NCI-H187 treated with DMSO at 0.1 percent for 48 hours (cell line): ENCODE measurements around the gene SLC38A1.
"Not testable (repeated sequence)": the region's sequence is repeated elsewhere in the genome, so short reads cannot be mapped to it uniquely, and the experiment has no call there.

Experiments
- DNase-seq: peaks from one replicate; lab custom pipeline; 2025; lab: John Stamatoyannopoulos, UW

SLC38A1 gene

GRCh38 chr12:46164186-46164761 lies 104.6 kb downstream of the SLC38A1 start:
- DNase-seq, result no peak

- DNase-seq, result not testable (repeated sequence)
These were observed 106.2 kb downstream of the SLC38A1 start for GRCh38 chr12:46162549-46163076.

- no peak for DNase-seq
These were observed 107.7 kb downstream of the SLC38A1 start for GRCh38 chr12:46160981-46161690.

GRCh38 chr12:46160101-46160980 lies 108.5 kb downstream of the SLC38A1 start:
- DNase-seq, result peak; percentile 69

DNA sequence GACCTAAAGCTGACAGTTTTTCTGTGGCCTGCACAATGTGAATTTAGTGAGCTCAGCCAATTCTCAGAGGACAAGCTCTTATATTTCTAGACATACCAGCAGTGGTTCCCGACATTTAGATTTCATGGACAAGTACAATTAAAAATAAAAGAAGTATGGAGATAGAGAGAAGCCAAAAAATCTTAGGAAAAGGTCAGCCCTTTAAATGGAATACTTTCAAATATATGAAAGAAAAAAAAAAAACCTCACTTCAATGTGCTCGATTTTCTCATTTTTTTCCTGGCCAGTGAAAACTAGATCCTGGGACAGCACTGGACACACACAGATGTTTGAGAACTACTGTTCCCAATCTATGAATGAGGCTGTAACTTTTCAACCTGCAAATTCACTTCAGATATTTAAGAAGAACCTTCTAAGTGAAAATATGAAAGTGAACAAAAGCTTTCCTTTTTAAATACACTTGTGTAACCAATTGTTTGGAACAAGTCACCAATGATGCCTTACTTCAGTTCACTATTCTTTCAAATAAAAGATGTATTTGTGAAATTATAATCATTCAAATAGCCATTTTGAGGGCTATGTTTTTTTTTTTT lies 109.4 kb downstream of the SLC38A1 start:
- no peak for DNase-seq

DNA sequence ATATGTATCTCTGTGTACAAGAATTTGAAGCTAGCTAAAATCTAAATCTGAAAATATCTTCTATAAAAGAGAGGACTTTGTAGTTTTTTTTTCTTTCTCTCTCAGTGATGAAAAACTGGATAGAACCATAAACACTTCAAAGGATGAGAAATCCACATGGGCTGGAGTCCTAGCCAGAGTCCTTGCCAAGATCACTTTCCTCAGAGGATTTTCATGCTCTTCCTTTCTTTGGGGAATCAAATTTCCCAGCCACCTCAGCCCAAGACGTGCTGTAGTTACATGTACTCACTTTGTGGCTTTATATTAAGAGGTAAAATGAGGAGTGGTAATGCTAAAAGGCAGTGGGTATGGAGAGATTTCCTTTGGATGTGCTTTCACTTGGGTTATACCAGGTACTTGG lies 110.3 kb downstream of the SLC38A1 start:
- DNase-seq, result no peak

- DNase-seq, result no peak
These were observed 114.4 kb downstream of the SLC38A1 start for GRCh38 chr12:46154221-46154985.

DNA sequence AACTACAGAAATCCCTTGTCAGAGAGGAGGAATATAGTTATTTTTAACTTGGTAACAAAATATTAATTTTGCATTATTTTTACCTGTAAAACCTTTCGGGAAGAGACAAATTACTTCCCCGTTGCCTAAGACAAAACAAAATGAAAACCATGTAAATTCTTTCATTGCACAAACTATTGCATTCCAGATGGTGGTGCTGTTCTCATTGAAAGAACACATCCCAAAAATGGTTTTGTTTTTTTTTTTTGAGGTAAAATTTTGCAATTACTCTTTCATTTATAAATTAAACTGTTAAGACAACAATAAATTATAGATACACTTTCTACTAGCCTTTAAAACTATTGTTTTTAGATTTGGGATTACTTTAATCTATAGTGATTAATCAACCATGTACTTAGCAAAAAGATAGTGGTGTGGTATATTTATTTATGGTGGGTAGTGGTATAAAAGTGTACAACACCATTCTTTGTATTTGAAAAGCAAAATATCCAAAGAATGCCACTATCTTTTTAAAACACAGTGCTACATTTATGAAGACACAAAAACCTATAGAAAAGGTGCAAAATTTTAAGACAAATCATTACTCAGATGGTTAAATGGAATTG lies 115.5 kb downstream of the SLC38A1 start:
- no peak for DNase-seq

GRCh38 chr12:46152456-46152855 lies 116.4 kb downstream of the SLC38A1 start:
- no peak for DNase-seq

DNA sequence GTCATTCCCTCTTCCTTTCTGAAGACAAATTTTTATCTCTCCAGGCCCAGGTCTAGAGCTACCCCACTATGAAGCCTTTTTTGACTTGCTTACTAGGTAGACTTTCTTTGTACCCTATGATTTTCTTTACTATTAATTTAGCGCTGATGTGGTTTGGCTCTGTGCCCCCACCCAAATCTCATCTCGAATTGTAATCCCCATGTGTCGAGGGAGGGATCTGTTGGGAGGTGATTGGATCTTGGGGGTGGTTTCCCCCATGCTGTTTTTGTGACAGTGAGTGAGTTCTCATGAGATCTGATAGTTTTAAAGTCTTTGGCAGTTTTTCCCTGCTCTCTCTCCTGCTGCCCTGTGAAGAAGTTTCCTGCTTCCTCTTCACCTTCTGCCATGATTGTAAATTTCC lies 118.1 kb downstream of the SLC38A1 start:
- DNase-seq, result no peak

DNA sequence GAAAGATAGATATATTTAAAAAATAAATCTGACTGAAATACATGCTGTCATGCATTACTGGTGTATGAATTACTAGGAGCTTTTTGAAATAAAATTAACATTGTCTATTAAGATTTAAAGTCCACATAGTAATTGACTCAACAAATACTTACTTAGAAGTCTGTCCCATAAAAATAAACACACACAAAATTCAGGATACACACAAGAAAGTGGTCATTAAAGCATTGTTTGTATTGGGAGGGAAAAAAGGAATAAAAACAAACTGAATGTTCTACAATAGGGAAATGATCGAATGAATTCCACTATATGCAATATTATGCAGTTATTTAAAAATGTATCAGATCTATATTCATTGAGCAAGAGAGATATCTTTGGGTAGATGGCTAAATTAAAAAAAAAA lies 118.9 kb downstream of the SLC38A1 start:
- no peak for DNase-seq

DNA sequence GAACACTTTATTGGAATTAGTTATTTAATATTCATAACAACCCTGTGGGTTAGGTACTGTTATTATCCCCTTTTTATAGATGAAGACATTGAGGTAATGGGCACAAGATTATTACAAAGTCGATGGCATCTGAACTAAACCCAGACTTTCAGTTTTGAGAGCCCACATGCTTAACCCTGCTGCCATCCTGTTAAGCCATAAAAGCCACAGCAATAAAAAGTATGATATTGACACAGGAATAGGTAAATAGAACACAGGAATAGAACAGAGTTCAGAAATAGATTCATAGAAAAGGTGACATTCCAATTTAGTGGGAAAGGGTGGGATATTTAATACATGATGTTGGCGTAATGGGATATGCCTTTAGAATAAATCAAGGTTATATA lies 119.8 kb downstream of the SLC38A1 start:
- no peak for DNase-seq

- no peak for DNase-seq
These were observed 120.3 kb downstream of the SLC38A1 start for GRCh38 chr12:46148327-46149078.

GRCh38 chr12:46147144-46147543 lies 121.7 kb downstream of the SLC38A1 start:
- no peak for DNase-seq

DNA sequence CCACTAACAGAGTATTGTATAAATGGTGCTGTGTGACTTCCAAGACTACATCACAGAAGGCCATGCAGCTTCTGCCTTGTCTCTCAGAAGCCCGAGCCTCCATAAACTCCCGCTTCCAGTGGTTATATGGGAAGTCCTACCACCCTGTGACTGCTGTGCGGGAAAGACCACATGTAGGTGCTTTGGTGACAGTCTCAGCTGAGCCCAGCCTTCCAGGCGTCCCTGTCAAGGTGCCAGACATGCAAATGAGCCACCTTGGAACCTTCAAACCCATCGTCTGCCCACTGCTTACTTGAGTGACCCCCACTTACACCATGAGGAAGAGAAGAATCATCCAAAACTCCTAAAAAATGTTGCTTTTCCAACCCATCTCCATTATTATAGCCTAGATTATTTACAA lies 123.0 kb downstream of the SLC38A1 start:
- no peak for DNase-seq

GRCh38 chr12:46144433-46144832 lies 124.4 kb downstream of the SLC38A1 start:
- no peak for DNase-seq

- no peak for DNase-seq
These were observed 132.6 kb downstream of the SLC38A1 start for GRCh38 chr12:46136249-46136648.

- no peak for DNase-seq
These were observed 133.1 kb downstream of the SLC38A1 start for GRCh38 chr12:46135750-46136149.

DNA sequence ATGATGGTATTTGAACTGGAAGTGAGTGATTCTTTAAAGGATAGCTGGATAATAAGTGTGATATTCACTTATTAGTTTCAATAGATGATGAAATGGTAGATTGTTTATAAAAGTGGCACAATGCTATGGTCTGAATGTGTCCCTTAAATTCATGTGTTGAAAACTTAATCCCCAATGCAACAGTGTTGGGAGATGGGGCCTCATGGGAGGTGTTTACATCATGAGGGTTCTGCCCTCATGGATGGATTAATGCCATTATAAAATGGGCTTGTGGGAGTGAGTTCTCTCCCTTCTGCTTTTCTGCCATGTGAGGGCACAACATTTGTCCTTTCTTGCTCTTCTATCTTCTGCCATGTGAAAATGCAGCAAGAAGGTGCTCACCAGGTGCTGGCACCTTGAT lies 134.0 kb downstream of the SLC38A1 start:
- DNase-seq, result no peak

DNA sequence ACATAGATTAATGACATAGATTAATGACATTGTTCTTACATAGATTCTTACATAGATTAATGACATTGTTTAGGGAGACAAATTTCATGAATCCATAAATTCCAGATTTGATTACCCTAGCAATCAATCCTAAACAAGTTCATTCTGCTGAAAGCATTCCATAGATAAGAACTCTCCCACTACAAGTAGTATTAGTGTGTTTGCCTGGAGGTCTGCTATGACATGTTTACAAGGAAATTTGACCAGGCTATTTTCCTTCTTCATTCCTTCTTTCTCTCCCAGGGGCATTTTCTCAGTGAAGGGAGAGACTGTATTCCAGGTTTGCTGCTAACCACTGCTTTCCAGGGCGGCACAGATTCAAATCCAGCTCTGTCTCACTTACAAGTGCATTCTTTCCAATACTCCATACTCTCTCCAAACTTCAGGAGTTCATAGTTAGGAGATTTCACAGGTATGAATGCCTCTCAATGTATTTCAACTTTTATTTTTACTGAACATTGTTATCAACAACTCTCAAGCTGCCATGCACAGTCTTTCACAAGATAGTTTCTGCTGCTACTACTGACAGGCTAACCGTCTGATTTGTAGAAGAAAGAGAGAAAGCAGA lies 134.5 kb downstream of the SLC38A1 start:
- DNase-seq, result no peak
